ENCODE results near the gene MTMR4. TPM values are rescaled to one million over a fixed set of nuclear protein-coding genes. Genes with fewer than 3 reads are reported as not detected.

MTMR4 gene
- total RNA-seq, 1 experiment from 2014 or later = 67.2 TPM

GRCh38 chr17:58468944-58469343, 45.5 kb downstream of the MTMR4 start:
- CTCF ChIA-PET = no interaction called here

More at GRCh38 chr17:58468944-58469343, 45.5 kb downstream of the MTMR4 start:
- Histone ChIP-seq H3K4me2 (ENCODE audit: low read length) (no peak overlapping the region), H2AFZ (ENCODE audit: low read depth, low read length, poor library complexity, severe bottlenecking) (no peak overlapping the region), H3K27me3 (ENCODE audit: insufficient read depth, low read length) (0 out of 2 replicates have a peak, but pooled peaks cover 3% of the 10 kb centered on the region), H3K27ac (ENCODE audit: low read depth, low read length) (no peak overlapping the region), H3K9me2 (ENCODE audit: insufficient read depth) (no peaks in the 10 kb centered on the region), H3K9me3 (ENCODE audit: control insufficient read depth in 1 of 2, insufficient read depth in 1 of 2, low read depth in 1 of 2, low read length in 2 of 2) (no peaks in the 10 kb centered on the region), H4K20me1 (ENCODE audit: insufficient read depth) (no peaks in the 10 kb centered on the region), H3K9ac (ENCODE audit: low read length) (no peak overlapping the region), H3K79me2 (ENCODE audit: insufficient read depth, low read length) (no peaks in the 10 kb centered on the region), H3K36me3 (ENCODE audit: control insufficient read depth in 1 of 2, insufficient read depth in 2 of 2, low read length in 2 of 2) (no peaks in the 10 kb centered on the region), H3K4me1 (ENCODE audit: control insufficient read depth in 1 of 2, insufficient read depth in 2 of 2, low read length in 2 of 2) (no peaks in the 10 kb centered on the region), H3K4me3 (replicated peaks in 1 of 2; ENCODE audit: low read depth in 1 of 2, low read length in 2 of 2) (no peak overlapping the region)
- TF ChIP-seq YY1 (IDR thresholded peaks at IDR 0.05; ENCODE audit: extremely low read depth, insufficient replicate concordance, low read depth, low read length) (no peak), CBX3 (IDR thresholded peaks at IDR 0.05; ENCODE audit: low read depth) (no peak), POLR2A (IDR thresholded peaks at IDR 0.05; ENCODE audit: borderline replicate concordance, extremely low read depth, insufficient read depth, insufficient read length) (no peak), EZH2phosphoT487 (IDR thresholded peaks at IDR 0.05; ENCODE audit: borderline replicate concordance) (no peak), REST (IDR thresholded peaks at IDR 0.05; ENCODE audit: low read depth) (no peak), JUND (IDR thresholded peaks at IDR 0.05) (no peak), RAD21 (IDR thresholded peaks at IDR 0.05; ENCODE audit: low read depth) (no peak), SP1 (IDR thresholded peaks at IDR 0.05; ENCODE audit: low read depth) (no peak), EGR1 (IDR thresholded peaks at IDR 0.05; ENCODE audit: low read depth) (no peak), ATF3 (IDR thresholded peaks at IDR 0.05) (no peak), ZFX (IDR thresholded peaks at IDR 0.05) (no peak)
- ATAC-seq (no peak), DNase-seq (ENCODE audit: low read depth, low spot score) (no peak)
- POLR2A ChIA-PET = interaction anchor here (1.0 kb wide), 1 partner anchor 163 kb away, joined by 3 read pairs; no protein-coding TSS in a partner anchor
- no TSS peak for BruUV-seq (replicated peaks)
- RAD21 ChIA-PET (ENCODE audit: low non-redundant PET in 1 of 2, low total read pairs in 2 of 2, uncharacterized antibody in 2 of 2, unreplicated experiment in 2 of 2) = no interaction called here
- intact Hi-C loops (cut with micrococcal nuclease) = no loop called here
